ENCODE results near the gene SSNA1.

- TF ChIP-seq POLR2AphosphoS5 (IDR thresholded peaks at IDR 0.05) (no peak), CTCF (IDR thresholded peaks at IDR 0.05) (no peak), POLR2A (IDR thresholded peaks at IDR 0.05) (no peak)
Observed at GRCh38 chr9:137148661-137149060, 39.8 kb upstream of the SSNA1 start.
